Measurements from ENCODE around the gene HCRTR1. TPM values are rescaled to one million over a fixed set of nuclear protein-coding genes. Genes with fewer than 3 reads are reported as not detected.

Gene HCRTR1
- total RNA-seq, 1 experiment from 2014 or later = not detected

DNA sequence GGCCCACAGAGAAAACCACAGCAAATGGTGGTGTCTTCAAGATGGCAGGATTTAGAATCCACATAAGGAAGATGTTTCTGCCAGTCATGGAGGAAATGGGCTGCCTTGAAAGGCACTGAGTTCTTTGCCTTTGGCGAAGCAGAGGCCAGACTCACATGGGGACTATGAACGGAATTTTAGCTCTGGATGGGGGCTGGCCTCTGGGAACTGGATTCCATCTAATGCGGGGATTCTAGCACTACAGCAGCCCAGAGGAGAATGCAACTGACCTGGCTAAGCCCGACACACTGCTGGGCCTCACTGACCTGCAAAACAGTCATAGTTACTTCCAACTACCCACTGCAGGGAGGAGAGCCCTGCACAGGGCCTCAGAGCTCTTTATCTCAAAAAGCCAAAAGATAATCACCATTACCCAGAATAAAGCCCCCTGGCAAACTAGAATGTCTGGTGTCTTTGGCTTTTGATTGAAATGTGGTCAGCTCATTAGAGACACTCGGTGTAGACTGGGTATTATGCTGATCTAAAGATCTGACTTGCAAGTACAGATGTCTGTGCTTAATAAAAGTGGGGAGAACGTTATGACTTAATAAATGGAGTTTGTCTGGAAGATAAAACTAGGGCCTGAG, 11.6 kb downstream of the HCRTR1 start:
- no peak for DNase-seq
- Histone ChIP-seq H3K4me3 (no peak overlapping the region), H3K9me3 (no peaks in the 10 kb centered on the region), H3K36me3 (peaks cover 34% of the 10 kb centered on the region), H3K27me3 (no peaks in the 10 kb centered on the region)

GRCh38 chr1:31632649-31633048, 15.2 kb downstream of the HCRTR1 start:
- no peak overlapping the region for H3K4me3 ChIP-seq
- H3K36me3 ChIP-seq = peaks cover 33% of the 10 kb centered on the region
- H3K9me3 ChIP-seq = no peaks in the 10 kb centered on the region
- H3K27me3 ChIP-seq = no peaks in the 10 kb centered on the region
- DNase-seq = no peak

DNA sequence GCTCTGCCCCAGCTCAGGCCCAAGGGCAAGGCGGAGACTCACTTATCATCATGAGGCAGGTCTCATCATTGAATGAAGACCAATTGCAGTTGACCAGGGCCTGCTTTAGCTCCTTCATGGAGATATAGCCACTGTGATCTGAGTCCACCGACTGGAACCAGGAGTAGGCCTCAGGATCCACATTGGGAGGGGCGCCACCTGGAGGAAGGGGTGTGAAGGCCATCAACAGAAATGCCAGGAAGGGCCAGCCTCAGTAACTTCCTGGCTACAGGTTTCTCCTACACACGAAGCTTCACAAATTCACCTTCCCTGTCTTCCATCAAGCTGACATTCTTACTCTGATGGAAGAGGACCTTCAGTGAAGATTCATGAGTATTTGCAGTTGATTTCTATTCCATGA, 15.6 kb downstream of the HCRTR1 start:
- no peaks in the 10 kb centered on the region for H3K27me3 ChIP-seq
- no peaks in the 10 kb centered on the region for H3K9me3 ChIP-seq
- peak; percentile 18 for DNase-seq
- H3K4me3 ChIP-seq = no peak overlapping the region
- H3K36me3 ChIP-seq = peaks cover 33% of the 10 kb centered on the region

- Histone ChIP-seq H3K27me3 (no peaks in the 10 kb centered on the region), H3K4me3 (no peak overlapping the region), H3K9me3 (no peaks in the 10 kb centered on the region), H3K36me3 (peaks cover 12% of the 10 kb centered on the region)
- no peak for DNase-seq
These were observed 20.6 kb downstream of the HCRTR1 start for GRCh38 chr1:31637915-31638673.

DNA sequence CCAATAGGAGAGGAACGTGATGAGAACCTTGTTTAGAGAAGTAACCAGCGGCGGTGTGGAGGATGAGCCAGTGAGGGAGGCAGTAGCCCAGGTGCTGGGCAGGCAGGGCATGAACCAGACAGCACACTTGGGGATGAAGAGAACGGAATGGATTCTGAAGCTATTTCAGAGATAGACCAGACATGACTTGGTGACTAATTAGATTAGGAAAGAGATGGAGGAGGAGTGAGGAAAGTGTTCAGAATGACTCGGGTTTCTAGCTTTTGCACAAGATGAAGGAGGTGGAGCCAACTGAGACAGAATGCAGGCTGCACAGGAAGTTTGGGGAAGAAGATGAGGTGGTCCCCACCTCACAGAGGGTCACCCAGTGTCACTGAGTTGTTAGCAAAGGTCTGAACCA, 22.1 kb downstream of the HCRTR1 start:
- no peak overlapping the region for H3K4me3 ChIP-seq
- H3K9me3 ChIP-seq = no peaks in the 10 kb centered on the region
- DNase-seq = no peak
- H3K36me3 ChIP-seq = peaks cover 13% of the 10 kb centered on the region
- H3K27me3 ChIP-seq = no peaks in the 10 kb centered on the region

GRCh38 chr1:31640179-31640578, 22.7 kb downstream of the HCRTR1 start:
- Histone ChIP-seq H3K4me3 (no peak overlapping the region), H3K27me3 (no peaks in the 10 kb centered on the region), H3K9me3 (no peaks in the 10 kb centered on the region), H3K36me3 (peaks cover 13% of the 10 kb centered on the region)
- no peak for DNase-seq

DNA sequence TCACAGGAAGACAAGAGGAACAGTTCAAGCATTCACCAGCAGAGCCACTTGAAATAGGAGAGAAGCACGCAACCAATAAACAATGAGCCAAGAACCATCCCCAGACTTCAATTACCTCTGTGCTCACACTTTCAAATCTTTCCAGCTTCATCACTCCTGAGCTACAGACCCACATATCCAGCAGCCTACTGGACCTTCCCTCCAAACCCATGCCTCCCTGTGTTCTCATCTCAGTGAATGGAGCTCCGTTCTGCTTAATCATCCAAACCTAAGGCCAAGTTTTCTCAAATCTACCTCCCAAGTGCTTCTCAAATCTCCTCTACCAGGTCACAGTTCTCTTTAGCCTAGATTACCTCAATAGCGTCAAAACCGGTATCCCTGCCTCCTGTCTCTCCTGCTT, 23.5 kb downstream of the HCRTR1 start:
- Histone ChIP-seq H3K27me3 (no peaks in the 10 kb centered on the region), H3K9me3 (no peaks in the 10 kb centered on the region)

DNA sequence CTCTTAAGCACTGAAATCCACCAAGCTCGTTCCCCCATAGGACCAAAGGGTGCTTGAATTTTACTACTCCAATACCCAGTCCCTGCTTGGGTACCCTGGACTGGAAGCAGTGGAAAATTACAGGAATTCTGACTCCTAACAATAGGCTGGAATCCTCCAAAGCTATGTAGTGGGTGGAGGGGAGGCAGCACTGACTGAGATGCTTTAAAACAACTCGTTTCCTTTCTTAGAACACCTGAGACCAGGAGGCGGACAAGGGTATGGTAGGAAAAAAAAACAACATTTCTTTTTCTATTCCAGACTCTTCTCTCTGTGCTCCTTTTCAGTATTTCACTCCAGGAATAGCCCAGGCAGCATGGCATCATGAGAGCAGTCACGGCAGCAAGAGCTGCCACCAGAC, 24.9 kb downstream of the HCRTR1 start:
- no peaks in the 10 kb centered on the region for H3K9me3 ChIP-seq
- H3K27me3 ChIP-seq = no peaks in the 10 kb centered on the region
- no peak overlapping the region for H3K4me3 ChIP-seq
- no peak for DNase-seq
- H3K36me3 ChIP-seq = peaks cover 13% of the 10 kb centered on the region

More for the DNA sequence above, 23.5 kb downstream of the HCRTR1 start:
- H3K4me3 ChIP-seq = no peak overlapping the region
- DNase-seq = no peak
- H3K36me3 ChIP-seq = peaks cover 13% of the 10 kb centered on the region

- Histone ChIP-seq H3K27me3 (no peaks in the 10 kb centered on the region), H3K4me3 (no peak overlapping the region), H3K36me3 (peaks cover 13% of the 10 kb centered on the region), H3K9me3 (no peaks in the 10 kb centered on the region)
- DNase-seq = no peak
These were observed 25.4 kb downstream of the HCRTR1 start for GRCh38 chr1:31642897-31643296.

DNA sequence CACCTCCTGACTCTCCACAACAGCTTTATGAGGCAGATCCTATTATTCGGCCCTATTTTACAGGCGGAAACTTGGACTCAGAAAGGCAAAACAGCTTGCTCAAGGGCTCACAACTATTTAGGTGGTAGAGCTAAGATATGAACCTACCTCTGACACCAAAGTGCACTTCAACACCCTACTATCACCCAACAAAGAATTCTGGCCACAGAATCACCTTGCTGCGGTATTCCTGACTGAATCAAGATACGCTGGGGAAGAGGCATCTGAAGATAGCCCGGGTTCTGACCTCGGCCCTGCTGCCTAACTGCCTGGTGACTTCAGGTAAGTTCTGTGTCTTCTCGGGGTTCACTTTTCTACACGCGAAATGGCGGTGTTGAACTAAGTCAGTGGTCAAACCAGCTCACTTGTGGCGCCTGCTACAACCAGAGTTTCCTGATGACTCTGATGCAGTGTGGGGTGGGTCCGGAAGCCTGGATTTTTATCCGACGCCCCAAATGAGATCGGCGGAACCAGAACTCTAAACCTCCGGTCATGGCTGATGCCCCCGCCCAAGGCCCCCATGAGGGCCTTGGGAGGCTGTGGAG, 26.6 kb downstream of the HCRTR1 start:
- H3K27me3 ChIP-seq = no peaks in the 10 kb centered on the region
- H3K4me3 ChIP-seq = peak overlapping the region; percentile 95
- H3K9me3 ChIP-seq = no peaks in the 10 kb centered on the region
- H3K36me3 ChIP-seq = peaks cover 8% of the 10 kb centered on the region
- DNase-seq = no peak

GRCh38 chr1:31644560-31645273, 27.2 kb downstream of the HCRTR1 start, which contains the start of gene PEF1:
TSS of gene PEF1 (minus strand) at chr1:31644876. CDS start at chr1:31644864, 12 bp downstream.
- DNase-seq = peak; percentile 99
- Histone ChIP-seq H3K36me3 (peaks cover 8% of the 10 kb centered on the region), H3K9me3 (no peaks in the 10 kb centered on the region), H3K4me3 (peak within 1 kb of the TSS; percentile 95), H3K27me3 (no peaks in the 10 kb centered on the region)

DNA sequence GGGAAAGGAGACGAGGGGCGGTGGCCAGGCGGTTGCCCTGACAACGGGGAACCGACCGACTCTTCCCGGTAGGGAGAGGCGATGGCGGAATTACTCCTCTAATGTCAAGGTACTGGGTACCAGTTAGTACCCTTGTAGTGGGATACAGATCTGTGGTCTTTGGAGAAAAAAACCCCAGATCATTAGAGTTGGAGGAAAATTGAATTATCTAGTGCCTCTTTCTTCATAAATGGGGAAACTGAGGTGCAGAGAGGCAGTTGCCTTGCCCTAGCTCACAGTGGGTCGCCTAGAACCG, 27.7 kb downstream of the HCRTR1 start:
- Histone ChIP-seq H3K36me3 (peaks cover 8% of the 10 kb centered on the region), H3K9me3 (no peaks in the 10 kb centered on the region), H3K27me3 (no peaks in the 10 kb centered on the region), H3K4me3 (peak overlapping the region; percentile 95)
- no peak for DNase-seq

DNA sequence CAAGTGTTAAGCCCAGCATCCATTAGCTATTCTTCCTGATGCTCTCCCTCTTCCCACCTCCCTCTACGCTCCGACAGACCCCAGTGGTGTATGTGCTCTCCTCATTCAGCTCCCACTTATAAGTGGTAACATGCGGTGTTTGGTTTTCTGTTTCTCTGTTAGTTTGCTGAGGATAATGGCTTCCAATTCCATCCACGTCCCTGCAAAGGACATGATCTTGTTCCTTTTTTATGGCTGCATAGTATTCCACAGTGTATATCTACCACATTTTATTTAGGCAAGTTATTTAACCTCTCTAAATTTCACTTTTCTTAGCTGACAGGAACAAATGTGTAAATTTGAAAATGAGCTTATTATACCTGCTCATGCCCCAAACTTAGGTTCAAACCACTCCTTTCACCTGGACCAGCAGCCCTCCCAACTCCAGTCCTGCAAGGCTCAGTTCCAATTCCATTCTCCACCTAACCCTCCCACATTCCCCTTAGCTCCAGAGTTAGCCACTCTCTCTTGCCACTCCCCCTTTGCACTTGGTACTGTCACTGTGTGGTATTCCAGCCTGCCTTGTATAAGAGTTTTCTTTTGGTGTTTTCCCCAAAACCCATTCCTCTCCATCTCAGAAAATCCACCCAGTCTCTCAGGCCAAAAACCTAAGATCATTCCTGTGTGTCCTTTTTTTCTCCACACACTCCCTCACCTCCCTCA, 28.9 kb downstream of the HCRTR1 start:
- Histone ChIP-seq H3K9me3 (no peaks in the 10 kb centered on the region), H3K27me3 (no peaks in the 10 kb centered on the region), H3K36me3 (peaks cover 8% of the 10 kb centered on the region), H3K4me3 (no peak overlapping the region)
- DNase-seq = no peak

DNA sequence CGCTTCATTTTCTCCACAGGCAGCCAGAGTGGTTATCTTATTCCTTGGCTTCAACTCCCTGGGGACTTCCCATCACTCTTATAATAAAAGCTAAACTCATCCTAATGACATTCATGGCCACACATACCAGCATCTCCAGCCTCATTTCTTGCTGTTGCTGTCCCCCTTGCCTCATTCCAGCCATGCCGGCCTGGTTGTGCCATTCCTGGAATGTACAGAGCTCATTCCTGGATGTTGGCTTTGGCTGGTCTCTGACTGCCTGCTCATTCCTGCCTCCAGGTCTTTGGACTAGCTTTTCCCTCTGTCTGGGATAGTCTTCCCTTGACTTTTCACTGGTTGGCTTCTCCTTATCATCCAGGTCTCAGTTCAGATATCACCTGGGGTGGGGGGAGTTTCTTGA, 29.6 kb downstream of the HCRTR1 start:
- Histone ChIP-seq H3K4me3 (no peak overlapping the region), H3K36me3 (peaks cover 8% of the 10 kb centered on the region), H3K27me3 (no peaks in the 10 kb centered on the region), H3K9me3 (no peaks in the 10 kb centered on the region)
- DNase-seq = no peak

DNA sequence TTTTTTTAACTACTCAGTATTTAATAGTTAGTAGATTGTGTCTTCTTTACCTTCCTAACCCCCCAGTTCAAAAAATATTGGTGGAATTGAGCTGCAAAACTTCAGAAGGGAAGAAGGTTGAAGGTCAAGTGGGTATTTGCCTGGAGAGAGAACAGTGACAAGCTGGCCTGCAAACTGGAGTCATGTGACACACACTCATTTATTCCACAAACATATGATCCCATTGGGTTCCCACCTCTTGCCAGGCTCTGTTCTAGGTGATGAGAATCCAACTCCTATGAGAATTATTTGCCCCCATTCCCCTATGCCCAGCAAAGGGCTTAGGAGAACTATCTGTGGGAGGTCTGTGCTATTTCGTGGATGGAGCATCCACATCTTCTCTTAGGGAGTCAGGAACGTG, 30.7 kb downstream of the HCRTR1 start:
- Histone ChIP-seq H3K27me3 (no peaks in the 10 kb centered on the region), H3K36me3 (peaks cover 10% of the 10 kb centered on the region), H3K4me3 (no peak overlapping the region), H3K9me3 (no peaks in the 10 kb centered on the region)
- no peak for DNase-seq

- H3K27me3 ChIP-seq = no peaks in the 10 kb centered on the region
- H3K36me3 ChIP-seq = peaks cover 10% of the 10 kb centered on the region
- no peak overlapping the region for H3K4me3 ChIP-seq
- H3K9me3 ChIP-seq = no peaks in the 10 kb centered on the region
- no peak for DNase-seq
These were observed 31.3 kb downstream of the HCRTR1 start for GRCh38 chr1:31648641-31649357.
